IMR-90 (cell line): ENCODE measurements around the gene ZNF121. TPM values are rescaled to one million over a fixed set of nuclear protein-coding genes. Genes with fewer than 3 reads are reported as not detected.
"Not testable (repeated sequence)": the region's sequence is repeated elsewhere in the genome, so short reads cannot be mapped to it uniquely, and the experiment has no call there.

Experiments
- ATAC-seq: fragments of 200-7000 bp; cut with Tn5 transposase; 2 replicates; pipeline ENCODE4 v1.9.1; 2020; ENCODE audit warnings: low read depth, mild to moderate bottlenecking, moderate library complexity
- BruUV-seq: library from RNA; stranded (reverse); fragments of 400-500 nt; replicated peaks from 2 replicates; lab custom pipeline; 2021; lab: Mats Ljungman, UMichigan
- CTCF ChIA-PET: fragments of 300-600 bp; formaldehyde crosslinking; extraction: SDS; loops from one replicate; lab custom pipeline; 2021; ENCODE audit warnings: antibody characterized with exemption; lab: Yijun Ruan, JAX
- POLR2A ChIA-PET: fragments of 300-600 bp; sonication (Branson Sonifier 250); formaldehyde crosslinking; loops from one replicate; lab custom pipeline; 2022; ENCODE audit warnings: antibody characterized with exemption; ENCODE audit not compliant: unreplicated experiment; lab: Charles Lee
- DNase-seq: peaks from one replicate; pipeline ENCODE4 v3.0.0; 2013
- H2AFZ ChIP-seq: replicated peaks from 2 replicates; pipeline ENCODE3; 2013; ENCODE audit warnings: low read length, mild to moderate bottlenecking; ENCODE audit not compliant: poor library complexity
- H2AK5ac ChIP-seq: 2 replicates; pipeline ENCODE4 v1.6.1; 2013; ENCODE audit warnings: low read depth, low read length, inconsistent platforms
- H2AK9ac ChIP-seq: replicated peaks from 2 replicates; pipeline ENCODE3; 2013; ENCODE audit warnings: mild to moderate bottlenecking, low read depth, low read length, moderate library complexity; ENCODE audit not compliant: poor library complexity
- H2BK120ac ChIP-seq: 2 replicates; pipeline ENCODE4 v1.6.1; 2013; ENCODE audit warnings: low read depth, low read length, inconsistent platforms
- H2BK15ac ChIP-seq: 3 replicates; pipeline ENCODE4 v1.6.1; 2013; ENCODE audit warnings: low read depth, low read length, inconsistent platforms
- H2BK20ac ChIP-seq: 2 replicates; pipeline ENCODE4 v1.6.1; 2013; ENCODE audit warnings: low read depth, mild to moderate bottlenecking, inconsistent platforms, low read length, moderate library complexity
- H2BK5ac ChIP-seq: 2 replicates; pipeline ENCODE4 v1.6.1; 2013; ENCODE audit warnings: mild to moderate bottlenecking, low read depth, low read length, inconsistent platforms; ENCODE audit not compliant: poor library complexity, severe bottlenecking
- H3K14ac ChIP-seq: replicated peaks from 2 replicates; pipeline ENCODE4 v1.6.1; 2013; ENCODE audit warnings: low read depth, low read length, inconsistent platforms
- H3K18ac ChIP-seq: 2 replicates; pipeline ENCODE4 v1.6.1; 2013; ENCODE audit warnings: low read depth, low read length, control low read depth
- H3K23ac ChIP-seq: 2 replicates; pipeline ENCODE4 v1.6.1; 2013; ENCODE audit warnings: low read depth, low read length, inconsistent platforms
- H3K27ac ChIP-seq: 2 replicates; pipeline ENCODE4 v1.5.1; 2013; ENCODE audit warnings: mild to moderate bottlenecking, control low read depth, low read length; ENCODE audit not compliant: insufficient read depth
- H3K27me3 ChIP-seq: 2 replicates; pipeline ENCODE4 v1.6.1; 2013; ENCODE audit warnings: low read length; ENCODE audit not compliant: control insufficient read depth, insufficient read depth
- H3K36me3 ChIP-seq: 2 replicates; pipeline ENCODE4 v1.6.1; 2013; ENCODE audit warnings: low read length, mixed read lengths; ENCODE audit not compliant: control insufficient read depth, insufficient read depth
- H3K4ac ChIP-seq: 2 replicates; pipeline ENCODE4 v1.6.1; 2013; ENCODE audit warnings: low read depth, low read length, inconsistent platforms
- H3K4me1 ChIP-seq: 2 replicates; pipeline ENCODE4 v1.6.1; 2013; ENCODE audit warnings: low read length, mixed read lengths; ENCODE audit not compliant: control insufficient read depth, insufficient read depth
- H3K4me2 ChIP-seq: 2 replicates; pipeline ENCODE4 v1.6.1; 2013; ENCODE audit warnings: low read depth, mild to moderate bottlenecking, control low read depth, low read length, moderate library complexity
- H3K4me3 ChIP-seq: 2 replicates; pipeline ENCODE4 v1.5.1; 2013; ENCODE audit warnings: low read depth, mild to moderate bottlenecking, control low read depth, low read length, moderate library complexity; ENCODE audit not compliant: insufficient read depth
- H3K56ac ChIP-seq: 2 replicates; pipeline ENCODE4 v1.6.1; 2013; ENCODE audit warnings: low read length, inconsistent platforms; ENCODE audit not compliant: insufficient read depth; ENCODE audit errors: extremely low read depth
- H3K79me1 ChIP-seq, 2 experiments: 2 replicates each; pipeline ENCODE4 v1.6.1; 2013; ENCODE audit warnings: low read length in 2 of 2, inconsistent platforms in 1 of 2, low read depth in 1 of 2
- H3K9ac ChIP-seq: 2 replicates; pipeline ENCODE4 v1.6.1; 2013; ENCODE audit warnings: low read depth, low read length, control low read depth
- H3K9me1 ChIP-seq: 2 replicates; pipeline ENCODE4 v1.6.1; 2013; ENCODE audit warnings: low read length, inconsistent platforms; ENCODE audit not compliant: insufficient read depth
- H3K9me3 ChIP-seq: 2 replicates; pipeline ENCODE4 v1.6.1; 2013; ENCODE audit warnings: low read length; ENCODE audit not compliant: control insufficient read depth, insufficient read depth
- H4K20me1 ChIP-seq: 2 replicates; pipeline ENCODE4 v1.6.1; 2013; ENCODE audit warnings: low read length, inconsistent platforms; ENCODE audit not compliant: insufficient read depth
- H4K5ac ChIP-seq: 2 replicates; pipeline ENCODE4 v1.6.1; 2013; ENCODE audit warnings: mild to moderate bottlenecking, low read depth, low read length, control low read depth
- H4K8ac ChIP-seq, 2 experiments: 2 replicates each; pipeline ENCODE4 v1.6.1; 2013; ENCODE audit warnings: low read depth in 2 of 2, low read length in 2 of 2, control low read depth in 1 of 2, inconsistent platforms in 1 of 2
- H4K91ac ChIP-seq: 2 replicates; pipeline ENCODE4 v1.6.1; 2013; ENCODE audit warnings: low read depth, low read length, inconsistent platforms; ENCODE audit not compliant: insufficient read depth
- WGBS, 2 experiments: methylation state at CpG; one replicate each; pipeline versions ENCODE4 v1.1.5 to v1.1.7; 2013; ENCODE audit warnings: missing lambda C conversion rate in 2 of 2; ENCODE audit not compliant: insufficient read length in 1 of 2; ENCODE audit errors: extremely low coverage in 2 of 2; 5-methylcytosine and 5-hydroxymethylcytosine counted together
- dilution Hi-C: fragments of 300-500 bp; cut with HindIII; formaldehyde crosslinking; loops from one replicate; pipeline ENCODE4 v1.14.3; 2018; ENCODE audit warnings: low sequenced_read_pairs; ENCODE audit not compliant: unreplicated experiment
- in situ Hi-C: fragments of 300-500 bp; cut with MboI; formaldehyde crosslinking; loops from 3 replicates; pipeline ENCODE4 v1.14.3; 2019; ENCODE audit warnings: low sequenced_read_pairs, inconsistent platforms, mixed read lengths
- intact Hi-C: fragments of 100-400 bp; cut with micrococcal nuclease; formaldehyde crosslinking; loops from 2 replicates; pipeline ENCODE4 v1.10.0; 2022
- polyA plus RNA-seq, 3 experiments: library from polyadenylated mRNA; depleted of rRNA; stranded (reverse); fragments of >200 nt; gene quantifications; 2 replicates each; pipeline ENCODE4 v1.2.3, GENCODE V29; 2012; ENCODE audit warnings: low replicate concordance in 1 of 3
- total RNA-seq: library from RNA; depleted of rRNA; stranded (reverse); fragments of >200 nt; gene quantifications from 2 replicates; pipeline ENCODE4 v1.2.3, GENCODE V29; 2012

ZNF121 gene
- total and polyA plus RNA-seq, 2 of the 4 experiments (the other 2 are of a cell fraction): 3.1 to 62.9 TPM

- H3K18ac ChIP-seq, H3K36me3 ChIP-seq, dilution Hi-C loops, H2BK20ac ChIP-seq, ATAC-seq, H3K56ac ChIP-seq, H2BK120ac ChIP-seq, in situ Hi-C loops, BruUV-seq, DNase-seq, H2BK15ac ChIP-seq, H4K8ac ChIP-seq, H2AK9ac ChIP-seq, H4K20me1 ChIP-seq, POLR2A ChIA-PET, H3K9me1 ChIP-seq, intact Hi-C loops, H3K4me1 ChIP-seq, H4K91ac ChIP-seq, CTCF ChIA-PET, H2AFZ ChIP-seq, H2AK5ac ChIP-seq, H3K27ac ChIP-seq, H4K5ac ChIP-seq, H2BK5ac ChIP-seq, H3K23ac ChIP-seq, H3K14ac ChIP-seq, H3K79me1 ChIP-seq, H3K27me3 ChIP-seq, H3K9me3 ChIP-seq, H3K4me3 ChIP-seq, H3K4me2 ChIP-seq, H3K4ac ChIP-seq, H3K9ac ChIP-seq: not testable (repeated sequence)
- WGBS, 2 experiments: 79% methylated on average over 3 of the region's 12 CpGs; no CpG with 5 or more reads in 1 of the 2 experiments
Observed at GRCh38 chr19:9541281-9541680, 43.0 kb downstream of the ZNF121 start.

- TSS peak; percentile 29 for BruUV-seq
Observed at GRCh38 chr19:9539921-9540320, 44.4 kb downstream of the ZNF121 start.

More at GRCh38 chr19:9539921-9540320, 44.4 kb downstream of the ZNF121 start:
- H2AK9ac ChIP-seq, H3K9me1 ChIP-seq, H3K9ac ChIP-seq, ATAC-seq, CTCF ChIA-PET, H3K27me3 ChIP-seq, H4K91ac ChIP-seq, POLR2A ChIA-PET, H2BK120ac ChIP-seq, H3K4me2 ChIP-seq, H2AFZ ChIP-seq, H3K23ac ChIP-seq, H2AK5ac ChIP-seq, H2BK15ac ChIP-seq, H3K27ac ChIP-seq, H2BK5ac ChIP-seq, DNase-seq, in situ Hi-C loops, H3K18ac ChIP-seq, H3K14ac ChIP-seq, H3K56ac ChIP-seq, H4K8ac ChIP-seq, H3K4me1 ChIP-seq, H3K4ac ChIP-seq, H4K20me1 ChIP-seq, dilution Hi-C loops, H3K4me3 ChIP-seq, H4K5ac ChIP-seq, H2BK20ac ChIP-seq: not testable (repeated sequence)
- Histone ChIP-seq H3K36me3 (peaks cover 14% of the 10 kb centered on the region), H3K9me3 (peaks cover 15% of the 10 kb centered on the region), H3K79me1 (peaks cover 8 to 13% of the 10 kb centered on the region in 2 experiments)
- 100% methylated on average over 1 of the region's 1 CpG; no CpG with 5 or more reads in 1 of the 2 experiments for WGBS, 2 experiments
- intact Hi-C loops: loop anchor here (5.0 kb wide), 1 partner anchor 103 kb away; the partner anchor contains the start of gene ZNF266
